HCT116 (cell line): ENCODE measurements around the gene TCOF1. TPM values are rescaled to one million over a fixed set of nuclear protein-coding genes. Genes with fewer than 3 reads are reported as not detected.

ENCODE experiments used
- ATAC-seq: fragments of 200-7000 bp; cut with Tn5 transposase; 2 replicates; pipeline ENCODE4 v1.9.1; 2020; ENCODE audit warnings: mild to moderate bottlenecking, moderate library complexity
- BruUV-seq: library from RNA; stranded (reverse); fragments of 400-500 nt; replicated peaks from 2 replicates; lab custom pipeline; 2021; lab: Mats Ljungman, UMichigan
- CTCF ChIA-PET: fragments of 300-600 bp; sonication (Branson Sonifier 250); formaldehyde crosslinking; loops from one replicate; lab custom pipeline; 2021; ENCODE audit warnings: antibody characterized with exemption; lab: Charles Lee
- POLR2A ChIA-PET: fragments of 300-600, 350-600 bp; sonication (Branson Sonifier 250); formaldehyde crosslinking; loops from one replicate; lab custom pipeline; 2021; ENCODE audit warnings: antibody characterized with exemption; lab: Charles Lee
- RAD21 ChIA-PET, 2 experiments: fragments of 300-600 bp; sonication (Branson Sonifier 250); formaldehyde crosslinking; loops; one replicate each; lab custom pipeline; 2023; ENCODE audit warnings: low total read pairs in 2 of 2; ENCODE audit not compliant: uncharacterized antibody in 2 of 2, unreplicated experiment in 2 of 2, low non-redundant PET in 1 of 2; lab: Charles Lee
- DNase-seq: peaks from one replicate; pipeline ENCODE4 v3.0.0-alpha.2; 2010; ENCODE audit warnings: low read depth, low spot score
- H2AFZ ChIP-seq: fragments of 200-600 bp; shearing (Covaris generic), sonication (generic); 2 replicates; pipeline ENCODE4 v1.6.1; 2017; ENCODE audit warnings: low read depth, mixed run types, mixed read lengths, antibody characterized with exemption, low read length; ENCODE audit not compliant: poor library complexity, severe bottlenecking
- H3K27ac ChIP-seq: 2 replicates; pipeline ENCODE4 v1.5.1; 2012; ENCODE audit warnings: low read depth, low read length
- H3K27me3 ChIP-seq: fragments of 200-600 bp; sonication (generic); 2 replicates; pipeline ENCODE4 v1.6.1; 2016; ENCODE audit warnings: mixed run types, low read length, mixed read lengths; ENCODE audit not compliant: insufficient read depth
- H3K36me3 ChIP-seq, 2 experiments: fragments of 200-500 bp in 1 of 2; fragments of 200-600 bp in 1 of 2; sonication (Bioruptor generic) in 1 of 2; sonication (generic) in 1 of 2; 2 replicates each; pipeline versions ENCODE4 v1.5.1 to v1.6.1; 2014 to 2016; ENCODE audit warnings: low read length in 2 of 2, inconsistent platforms in 1 of 2, mixed read lengths in 1 of 2, mixed run types in 1 of 2; ENCODE audit not compliant: insufficient read depth in 2 of 2, control insufficient read depth in 1 of 2
- H3K4me1 ChIP-seq, 2 experiments: fragments of 200-600 bp in 1 of 2; sonication (generic) in 1 of 2; 2 replicates each; pipeline versions ENCODE4 v1.5.1 to v1.6.1; 2012 to 2017; ENCODE audit warnings: low read length in 2 of 2, inconsistent platforms in 1 of 2, mild to moderate bottlenecking in 1 of 2, mixed read lengths in 1 of 2, mixed run types in 1 of 2, moderate library complexity in 1 of 2; ENCODE audit not compliant: insufficient read depth in 2 of 2, control insufficient read depth in 1 of 2
- H3K4me2 ChIP-seq: fragments of 200-600 bp; sonication (generic); 2 replicates; pipeline ENCODE4 v1.6.1; 2017; ENCODE audit warnings: mixed run types, low read length, mixed read lengths
- H3K4me3 ChIP-seq, 2 experiments: fragments of 200-600 bp in 1 of 2; sonication (generic) in 1 of 2; replicated peaks in 1 of 2; 2 replicates each; pipeline ENCODE4 v1.5.1; 2011 to 2016; ENCODE audit warnings: low read length in 2 of 2, control low read depth in 1 of 2, low read depth in 1 of 2, mild to moderate bottlenecking in 1 of 2, mixed read lengths in 1 of 2, mixed run types in 1 of 2
- H3K79me2 ChIP-seq: fragments of 200-600 bp; sonication (generic); 2 replicates; pipeline ENCODE4 v1.6.1; 2017; ENCODE audit warnings: mild to moderate bottlenecking, mixed run types, low read length, moderate library complexity, mixed read lengths; ENCODE audit not compliant: insufficient read depth
- H3K9ac ChIP-seq: fragments of 200-600 bp; sonication (generic); 2 replicates; pipeline ENCODE4 v1.6.1; 2016; ENCODE audit warnings: low read length, mixed read lengths
- H3K9me2 ChIP-seq: fragments of 200-600 bp; sonication (generic), shearing (Covaris generic); 2 replicates; pipeline ENCODE4 v1.6.1; 2017; ENCODE audit warnings: mixed run types, mild to moderate bottlenecking, moderate library complexity; ENCODE audit not compliant: insufficient read depth
- H3K9me3 ChIP-seq, 2 experiments: fragments of 200-500 bp in 1 of 2; fragments of 200-600 bp in 1 of 2; sonication (Bioruptor generic) in 1 of 2; sonication (generic) in 1 of 2; 2 replicates each; pipeline ENCODE4 v1.6.1; 2014 to 2017; ENCODE audit warnings: low read length in 2 of 2, mixed read lengths in 2 of 2, inconsistent platforms in 1 of 2, low read depth in 1 of 2, mild to moderate bottlenecking in 1 of 2, mixed run types in 1 of 2, moderate library complexity in 1 of 2; ENCODE audit not compliant: control insufficient read depth in 1 of 2, insufficient read depth in 1 of 2
- H4K20me1 ChIP-seq: fragments of 200-600 bp; sonication (generic), shearing (Covaris generic); 2 replicates; pipeline ENCODE4 v1.6.1; 2017; ENCODE audit warnings: mixed run types, mild to moderate bottlenecking, moderate library complexity; ENCODE audit not compliant: insufficient read depth
- ATF3 ChIP-seq: IDR thresholded peaks from 2 replicates; pipeline ENCODE4 v1.6.1; 2012
- CBX3 ChIP-seq: IDR thresholded peaks from 2 replicates; pipeline ENCODE4 v1.6.1; 2012; ENCODE audit warnings: low read depth
- CTCF ChIP-seq, 3 experiments: fragments of 200-600 bp in 1 of 3; sonication (generic) in 1 of 3; IDR thresholded peaks in 2 of 3; conservative IDR thresholded peaks in 1 of 3; 2 replicates each; pipeline ENCODE4 v1.5.1; 2012 to 2017; ENCODE audit warnings: low read depth in 2 of 3, low read length in 2 of 3, antibody characterized with exemption in 1 of 3, borderline replicate concordance in 1 of 3, control low read depth in 1 of 3, mild to moderate bottlenecking in 1 of 3, mixed read lengths in 1 of 3, mixed run types in 1 of 3, moderate library complexity in 1 of 3; ENCODE audit not compliant: insufficient read depth in 1 of 3
- EGR1 ChIP-seq: IDR thresholded peaks from 2 replicates; pipeline ENCODE4 v1.6.1; 2012; ENCODE audit warnings: low read depth
- ELF1 ChIP-seq: IDR thresholded peaks from 2 replicates; pipeline ENCODE4 v1.6.1; 2012; ENCODE audit warnings: low read depth, borderline replicate concordance
- EZH2phosphoT487 ChIP-seq: fragments of 200-600 bp; IDR thresholded peaks from 2 replicates; pipeline ENCODE4 v1.6.1; 2018; ENCODE audit warnings: antibody characterized with exemption, borderline replicate concordance
- FOSL1 ChIP-seq: IDR thresholded peaks from 2 replicates; pipeline ENCODE4 v1.6.1; 2012; ENCODE audit warnings: low read depth
- JUND ChIP-seq: IDR thresholded peaks from 2 replicates; pipeline ENCODE4 v1.6.1; 2012
- POLR2A ChIP-seq: IDR thresholded peaks from 2 replicates; pipeline ENCODE4 v1.7.0; 2011; ENCODE audit warnings: borderline replicate concordance; ENCODE audit not compliant: insufficient read depth, insufficient read length; ENCODE audit errors: extremely low read depth
- RAD21 ChIP-seq: IDR thresholded peaks from 2 replicates; pipeline ENCODE4 v1.6.1; 2012; ENCODE audit warnings: low read depth, mild to moderate bottlenecking
- REST ChIP-seq: IDR thresholded peaks from 2 replicates; pipeline ENCODE4 v1.6.1; 2012; ENCODE audit warnings: low read depth
- SIN3A ChIP-seq: IDR thresholded peaks from 2 replicates; pipeline ENCODE4 v1.6.1; 2012; ENCODE audit warnings: low read depth
- SP1 ChIP-seq: IDR thresholded peaks from 2 replicates; pipeline ENCODE4 v1.6.1; 2012; ENCODE audit warnings: low read depth
- SRF ChIP-seq: IDR thresholded peaks from 2 replicates; pipeline ENCODE4 v1.6.1; 2012; ENCODE audit warnings: low read depth
- ZNF274 ChIP-seq: fragments of 200-500 bp; sonication (Bioruptor generic); IDR thresholded peaks from 2 replicates; pipeline ENCODE4 v1.6.1; 2014; ENCODE audit warnings: mild to moderate bottlenecking, low read depth, low read length, inconsistent platforms
- intact Hi-C: fragments of 100-400 bp; cut with micrococcal nuclease; formaldehyde crosslinking; loops from 2 replicates; pipeline ENCODE4 v1.10.0; 2022
- total RNA-seq: library from RNA; stranded (reverse); gene quantifications from one replicate; pipeline ENCODE4 v1.2.1, GENCODE V29; 2021; ENCODE audit not compliant: unreplicated experiment

Gene TCOF1
- total RNA-seq, 1 experiment from 2014 or later: 94.7 TPM

- no peak for TF ChIP-seq EZH2phosphoT487
- no peak for TF ChIP-seq ZNF274
- no peak for TF ChIP-seq SRF
- no peak for TF ChIP-seq CBX3
- no peak for TF ChIP-seq SIN3A
Observed at GRCh38 chr5:150384701-150385100, 27.2 kb downstream of the TCOF1 start (continued).

GRCh38 chr5:150386024-150386855 is 28.7 kb downstream of the TCOF1 start:
- TF ChIP-seq ZNF274 (no peak), ATF3 (no peak), EGR1 (no peak), CBX3 (no peak), ELF1 (no peak), EZH2phosphoT487 (no peak), RAD21 (no peak), SP1 (no peak), CTCF (IDR thresholded peaks at IDR 0.05 in 2 of 3, conservative IDR thresholded peaks at IDR 0.05 in 1 of 3; ENCODE audit: borderline replicate concordance in 1 of 3, insufficient read depth in 1 of 3, low read depth in 2 of 3, low read length in 2 of 3) (no peak), POLR2A (no peak), FOSL1 (no peak), JUND (no peak), REST (no peak)
- no peak overlapping the region for H3K4me3 ChIP-seq
- no peaks in the 10 kb centered on the region for H3K4me1 ChIP-seq
- ChIA-PET POLR2A (no interaction called here), RAD21 (no interaction called here), CTCF (no interaction called here)
- H2AFZ ChIP-seq: no peak overlapping the region
- BruUV-seq: no TSS peak
- H4K20me1 ChIP-seq: no peaks in the 10 kb centered on the region
- no peaks in the 10 kb centered on the region for H3K9me2 ChIP-seq
- H3K27me3 ChIP-seq: no peaks in the 10 kb centered on the region
- H3K36me3 ChIP-seq: peaks cover 47 to 78% of the 10 kb centered on the region in 2 experiments
- H3K27ac ChIP-seq: no peak overlapping the region
- intact Hi-C loops: no loop called here
- no peak overlapping the region for H3K9ac ChIP-seq
- H3K79me2 ChIP-seq: peaks cover 10% of the 10 kb centered on the region; the same call in 1 of the 2 replicates
- no peak overlapping the region for H3K4me2 ChIP-seq
- no peaks in the 10 kb centered on the region for H3K9me3 ChIP-seq
- DNase-seq (no peak), ATAC-seq (no peak)
